SK-N-SH (cell line): ENCODE data around the gene ZNF837. TPM values are rescaled to one million over a fixed set of nuclear protein-coding genes. Genes with fewer than 3 reads are reported as not detected.
"Not testable (repeated sequence)": the region's sequence is repeated elsewhere in the genome, so short reads cannot be mapped to it uniquely, and the experiment has no call there.

Experiments
- CTCF ChIA-PET: fragments of 300-600, 350-600 bp; formaldehyde crosslinking; extraction: SDS; loops from one replicate; lab custom pipeline; 2021; lab: Yijun Ruan, JAX
- POLR2A ChIA-PET: fragments of 350-600 bp; sonication (Branson Sonifier 250); formaldehyde crosslinking; extraction: SDS; loops from one replicate; lab custom pipeline; 2020; ENCODE audit warnings: antibody characterized with exemption, inconsistent platforms; lab: Yijun Ruan, JAX
- DNase-seq: peaks from one replicate; pipeline ENCODE4 v3.0.0; 2012
- H2AFZ ChIP-seq: fragments of 200-600 bp; sonication (generic); 2 replicates; pipeline ENCODE4 v1.8.1; 2016; ENCODE audit warnings: antibody characterized with exemption, mild to moderate bottlenecking, low read depth
- H3F3A ChIP-seq: fragments of 200-600 bp; sonication (generic); replicated peaks from 2 replicates; pipeline ENCODE3; 2016; ENCODE audit warnings: antibody characterized with exemption, mild to moderate bottlenecking; ENCODE audit not compliant: insufficient read depth
- H3K27ac ChIP-seq, 2 experiments: fragments of 200-500 bp in 1 of 2; fragments of 200-600 bp in 1 of 2; sonication (Bioruptor generic) in 1 of 2; sonication (generic), shearing (Covaris generic) in 1 of 2; 2 replicates each; pipeline versions ENCODE4 v1.5.1 to v1.6.1; 2014 to 2016; ENCODE audit warnings: low read depth in 2 of 2, inconsistent platforms in 1 of 2, low read length in 1 of 2, mild to moderate bottlenecking in 1 of 2, mixed read lengths in 1 of 2
- H3K27me3 ChIP-seq: fragments of 200-600 bp; sonication (generic), shearing (Covaris generic); 2 replicates; pipeline ENCODE4 v1.6.1; 2016; ENCODE audit warnings: mixed run types; ENCODE audit not compliant: insufficient read depth
- H3K36me3 ChIP-seq, 2 experiments: fragments of 200-500 bp in 1 of 2; fragments of 200-600 bp in 1 of 2; sonication (Bioruptor generic) in 1 of 2; sonication (generic) in 1 of 2; replicated peaks in 1 of 2; 2 replicates each; pipeline versions ENCODE3 to v1.5.1; 2014 to 2016; ENCODE audit warnings: low read length in 1 of 2, mild to moderate bottlenecking in 1 of 2; ENCODE audit not compliant: insufficient read depth in 2 of 2, control insufficient read depth in 1 of 2
- H3K4me1 ChIP-seq, 2 experiments: fragments of 200-500 bp in 1 of 2; fragments of 200-600 bp in 1 of 2; sonication (Bioruptor generic) in 1 of 2; sonication (generic), shearing (Covaris generic) in 1 of 2; 2 replicates each; pipeline versions ENCODE4 v1.5.1 to v1.6.1; 2014 to 2016; ENCODE audit warnings: low read depth in 1 of 2, low read length in 1 of 2, mixed run types in 1 of 2; ENCODE audit not compliant: insufficient read depth in 2 of 2, control insufficient read depth in 1 of 2
- H3K4me2 ChIP-seq: fragments of 200-600 bp; sonication (generic), shearing (Covaris generic); 2 replicates; pipeline ENCODE4 v1.6.1; 2017; ENCODE audit warnings: mixed run types
- H3K4me3 ChIP-seq, 2 experiments: fragments of 200-500 bp in 1 of 2; fragments of 200-600 bp in 1 of 2; sonication (Bioruptor generic) in 1 of 2; sonication (generic), shearing (Covaris generic) in 1 of 2; 2 replicates each; pipeline versions ENCODE4 v1.5.1 to v1.8.1; 2014 to 2016; ENCODE audit warnings: low read depth in 2 of 2, inconsistent platforms in 1 of 2, low read length in 1 of 2, mild to moderate bottlenecking in 1 of 2, mixed read lengths in 1 of 2, moderate library complexity in 1 of 2
- H3K79me2 ChIP-seq: fragments of 200-600 bp; sonication (generic); 2 replicates; pipeline ENCODE4 v1.8.1; 2017; ENCODE audit warnings: mild to moderate bottlenecking; ENCODE audit not compliant: insufficient read depth
- H3K9ac ChIP-seq: fragments of 200-600 bp; sonication (generic); 2 replicates; pipeline ENCODE4 v1.6.1; 2017; ENCODE audit warnings: mixed run types
- H3K9me2 ChIP-seq: fragments of 200-600 bp; sonication (generic); 2 replicates; pipeline ENCODE4 v1.6.1; 2017; ENCODE audit warnings: mixed run types
- H3K9me3 ChIP-seq: fragments of 200-600 bp; sonication (generic); 2 replicates; pipeline ENCODE4 v1.6.1; 2017; ENCODE audit warnings: mixed run types, mild to moderate bottlenecking, moderate library complexity
- H4K20me1 ChIP-seq: fragments of 200-600 bp; sonication (generic); 2 replicates; pipeline ENCODE4 v1.6.1; 2017; ENCODE audit warnings: mild to moderate bottlenecking, mixed run types; ENCODE audit not compliant: insufficient read depth
- EZH2phosphoT487 ChIP-seq: fragments of 200-600 bp; sonication (generic); IDR thresholded peaks from 2 replicates; pipeline ENCODE4 v1.6.1; 2017; ENCODE audit warnings: low read depth, mixed run types, mild to moderate bottlenecking, antibody characterized with exemption, moderate library complexity, borderline replicate concordance
- GATA2 ChIP-seq: sonication (generic); formaldehyde crosslinking; IDR thresholded peaks from 2 replicates; pipeline ENCODE4 v1.5.0; 2020; ENCODE audit warnings: mild to moderate bottlenecking, missing genetic modification reagents
- JUND ChIP-seq: IDR thresholded peaks from 2 replicates; pipeline ENCODE4 v1.4.0; 2012
- NRF1 ChIP-seq: IDR thresholded peaks from 2 replicates; pipeline ENCODE4 v1.6.1; 2012; ENCODE audit warnings: low read depth, mild to moderate bottlenecking, low read length
- RCOR1 ChIP-seq: fragments of 150-350 bp; IDR thresholded peaks from 2 replicates; pipeline ENCODE4 v1.6.1; 2017; ENCODE audit warnings: antibody characterized with exemption, low read length
- RFX5 ChIP-seq: IDR thresholded peaks from 2 replicates; pipeline ENCODE4 v1.6.1; 2012; ENCODE audit warnings: mild to moderate bottlenecking, improper control_type of control experiment, low read length
- SIN3A ChIP-seq: IDR thresholded peaks from 2 replicates; pipeline ENCODE4 v1.6.1; 2012; ENCODE audit warnings: low read depth, mild to moderate bottlenecking, low read length, moderate library complexity, borderline replicate concordance
- YY1 ChIP-seq: IDR thresholded peaks from 2 replicates; pipeline ENCODE4 v1.4.0; 2012; ENCODE audit warnings: low read depth, mild to moderate bottlenecking
- WGBS: methylation state at CpG from one replicate; pipeline ENCODE4 v1.1.6; 2017; ENCODE audit warnings: low lambda C conversion rate; 5-methylcytosine and 5-hydroxymethylcytosine counted together
- polyA plus RNA-seq, 3 experiments: library from polyadenylated mRNA; depleted of rRNA; stranded (reverse); fragments of >200 nt; gene quantifications; 2 replicates each; pipeline ENCODE4 v1.2.3, GENCODE V29; 2012
- TF ChIP-seq, protein P1 (sequence below): IDR thresholded peaks from 2 replicates; pipeline ENCODE4 v1.4.0; 2012; ENCODE audit warnings: low read depth, borderline replicate concordance
- TF ChIP-seq, protein P2 (sequence below): IDR thresholded peaks from 2 replicates; pipeline ENCODE4 v1.4.0; 2012; ENCODE audit warnings: low read depth

The ZNF837 gene
- polyA plus RNA-seq, 1 of the 3 experiments (the other 2 are of a cell fraction), result 1.6 TPM

DNA sequence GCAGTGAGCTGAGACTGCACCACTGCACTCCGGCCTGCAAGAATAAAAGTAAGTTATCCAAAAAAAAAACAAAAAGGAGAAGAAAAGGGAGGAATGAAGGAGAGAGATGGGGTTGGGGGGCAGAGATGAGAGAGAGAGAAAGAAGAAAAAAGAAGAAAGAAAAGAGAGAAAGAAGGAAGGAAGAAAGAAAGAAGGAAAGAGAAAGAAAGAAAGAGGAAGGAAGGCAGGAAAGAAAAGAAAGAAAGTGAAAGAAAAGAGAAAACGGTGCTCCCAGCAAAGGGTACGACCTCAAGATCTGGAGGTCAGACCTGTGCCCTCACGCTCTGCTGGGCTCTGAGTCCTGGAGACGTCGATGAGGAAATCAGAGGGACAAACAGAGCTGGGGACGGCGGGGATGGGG, 31.2 kb downstream of the ZNF837 start:
- CTCF ChIA-PET, result no interaction called here
- Histone ChIP-seq H3K4me1 (peaks cover 0 to 6% of the 10 kb centered on the region in 2 experiments; a peak in 2 of 4 replicates), H3K36me3 (peaks cover 2 to 12% of the 10 kb centered on the region in 2 experiments), H3K27ac (no peak overlapping the region), H3K4me2 (no peak overlapping the region), H3K4me3 (no peak overlapping the region), H4K20me1 (no peaks in the 10 kb centered on the region), H3K27me3 (no peaks in the 10 kb centered on the region), H2AFZ (no peak overlapping the region), H3K79me2 (peaks cover 56% of the 10 kb centered on the region), H3K9me3 (no peaks in the 10 kb centered on the region), H3K9me2 (no peaks in the 10 kb centered on the region), H3K9ac (no peak overlapping the region), H3F3A (peaks cover 5% of the 10 kb centered on the region)
- TF ChIP-seq RFX5 (no peak), RCOR1 (no peak), SIN3A (no peak), GATA2 (CRISPR knock-in tag) (no peak), NRF1 (no peak), EZH2phosphoT487 (no peak), JUND (no peak)
- TF ChIP-seq, protein P1, sequence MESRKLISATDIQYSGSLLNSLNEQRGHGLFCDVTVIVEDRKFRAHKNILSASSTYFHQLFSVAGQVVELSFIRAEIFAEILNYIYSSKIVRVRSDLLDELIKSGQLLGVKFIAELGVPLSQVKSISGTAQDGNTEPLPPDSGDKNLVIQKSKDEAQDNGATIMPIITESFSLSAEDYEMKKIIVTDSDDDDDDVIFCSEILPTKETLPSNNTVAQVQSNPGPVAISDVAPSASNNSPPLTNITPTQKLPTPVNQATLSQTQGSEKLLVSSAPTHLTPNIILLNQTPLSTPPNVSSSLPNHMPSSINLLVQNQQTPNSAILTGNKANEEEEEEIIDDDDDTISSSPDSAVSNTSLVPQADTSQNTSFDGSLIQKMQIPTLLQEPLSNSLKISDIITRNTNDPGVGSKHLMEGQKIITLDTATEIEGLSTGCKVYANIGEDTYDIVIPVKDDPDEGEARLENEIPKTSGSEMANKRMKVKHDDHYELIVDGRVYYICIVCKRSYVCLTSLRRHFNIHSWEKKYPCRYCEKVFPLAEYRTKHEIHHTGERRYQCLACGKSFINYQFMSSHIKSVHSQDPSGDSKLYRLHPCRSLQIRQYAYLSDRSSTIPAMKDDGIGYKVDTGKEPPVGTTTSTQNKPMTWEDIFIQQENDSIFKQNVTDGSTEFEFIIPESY, result no peak
- TF ChIP-seq, protein P2, sequence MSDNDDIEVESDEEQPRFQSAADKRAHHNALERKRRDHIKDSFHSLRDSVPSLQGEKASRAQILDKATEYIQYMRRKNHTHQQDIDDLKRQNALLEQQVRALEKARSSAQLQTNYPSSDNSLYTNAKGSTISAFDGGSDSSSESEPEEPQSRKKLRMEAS, result no peak
- DNase-seq, result no peak
- POLR2A ChIA-PET, result no interaction called here
- whole genome bisulfite sequencing, result 96% methylated on average over 8 of the region's 8 CpGs

DNA sequence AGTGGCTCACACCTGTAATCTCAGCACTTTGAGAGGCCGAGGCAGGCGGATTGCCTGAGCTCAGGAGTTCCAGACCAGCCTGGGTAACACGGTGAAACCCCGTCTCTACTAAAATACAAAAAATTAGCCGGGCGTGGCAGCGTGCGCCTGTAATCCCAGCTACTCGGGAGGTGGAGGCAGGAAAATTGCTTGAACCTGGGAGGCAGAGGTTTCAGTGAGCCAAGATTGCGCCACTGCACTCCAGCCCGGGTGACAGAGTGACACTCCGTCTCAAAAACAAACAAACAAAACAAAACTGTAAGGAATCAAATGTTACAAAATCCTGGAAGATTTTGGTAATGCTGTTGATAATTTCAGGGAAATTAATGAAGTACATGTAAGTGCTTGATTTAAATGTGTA, 32.8 kb downstream of the ZNF837 start:
- Histone ChIP-seq H3K36me3 (peaks cover 2 to 12% of the 10 kb centered on the region in 2 experiments), H3K27ac (peak overlapping the region in 1 of 2 experiments; percentile 11; a peak in 2 of 4 replicates), H3K4me3 (peak overlapping the region; percentile 73 to 87), H3K4me2 (peak overlapping the region; percentile 78)
- not testable (repeated sequence) for H3K27me3 ChIP-seq, H3K9me3 ChIP-seq, H3F3A ChIP-seq, DNase-seq, H3K4me1 ChIP-seq
- CTCF ChIA-PET, result interaction anchor here (0.9 to 2.3 kb wide), 5 partner anchors 15 to 172 kb away, joined by 3 to 12 read pairs (median 4); partner anchors contain the start of genes ZBTB45 and ZNF497
- TF ChIP-seq YY1, result 0 out of 2 replicates have a peak, but pooled peaks have one; percentile 4
- TF ChIP-seq, all 33 proteins: peak for 1; not testable (repeated sequence) for 32
- not testable (repeated sequence) for H3K9me2 ChIP-seq, H4K20me1 ChIP-seq
- Histone ChIP-seq H2AFZ (peak overlapping the region; percentile 83), H3K9ac (peak overlapping the region; percentile 68), H3K79me2 (peaks cover 65% of the 10 kb centered on the region)
- POLR2A ChIA-PET, result interaction anchor here (1.3 to 2.1 kb wide), 4 partner anchors 11 to 22 kb away, joined by 4 to 34 read pairs (median 6); partner anchors contain the start of genes ZNF497 and ZSCAN22
- 3% methylated on average over 12 of the region's 12 CpGs for WGBS
